ENCODE results near the gene RAB6B.

- no peak for TF ChIP-seq POLR2A (IDR thresholded peaks at IDR 0.05; ENCODE audit: low read depth)
- TF ChIP-seq POLR2AphosphoS5 (IDR thresholded peaks at IDR 0.05): no peak
- no peak for TF ChIP-seq CTCF (IDR thresholded peaks at IDR 0.05)
Measured at GRCh38 chr3:133872781-133873180, 22.9 kb downstream of the RAB6B start.
